ENCODE measurements around the gene MACROD2.

DNA sequence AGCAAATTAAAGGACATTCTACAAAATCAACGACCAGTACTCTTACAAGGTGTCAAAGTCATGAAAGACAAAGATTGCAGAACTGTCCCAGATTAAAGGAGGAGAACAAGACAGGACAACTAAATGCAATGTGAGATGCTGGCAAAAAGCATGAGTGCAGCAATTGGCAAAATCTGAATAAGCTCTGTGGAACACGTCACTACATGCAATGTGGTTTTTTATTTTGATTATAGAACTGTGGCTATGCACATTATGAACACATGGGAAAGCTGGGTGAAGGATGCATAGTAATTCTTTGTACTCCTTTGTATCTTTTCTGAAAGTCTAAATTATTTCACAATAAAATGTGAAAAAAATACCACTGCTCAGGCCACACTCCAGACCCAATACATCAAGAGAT, 2068.6 kb downstream of the MACROD2 start:
- TF ChIP-seq, protein P1, sequence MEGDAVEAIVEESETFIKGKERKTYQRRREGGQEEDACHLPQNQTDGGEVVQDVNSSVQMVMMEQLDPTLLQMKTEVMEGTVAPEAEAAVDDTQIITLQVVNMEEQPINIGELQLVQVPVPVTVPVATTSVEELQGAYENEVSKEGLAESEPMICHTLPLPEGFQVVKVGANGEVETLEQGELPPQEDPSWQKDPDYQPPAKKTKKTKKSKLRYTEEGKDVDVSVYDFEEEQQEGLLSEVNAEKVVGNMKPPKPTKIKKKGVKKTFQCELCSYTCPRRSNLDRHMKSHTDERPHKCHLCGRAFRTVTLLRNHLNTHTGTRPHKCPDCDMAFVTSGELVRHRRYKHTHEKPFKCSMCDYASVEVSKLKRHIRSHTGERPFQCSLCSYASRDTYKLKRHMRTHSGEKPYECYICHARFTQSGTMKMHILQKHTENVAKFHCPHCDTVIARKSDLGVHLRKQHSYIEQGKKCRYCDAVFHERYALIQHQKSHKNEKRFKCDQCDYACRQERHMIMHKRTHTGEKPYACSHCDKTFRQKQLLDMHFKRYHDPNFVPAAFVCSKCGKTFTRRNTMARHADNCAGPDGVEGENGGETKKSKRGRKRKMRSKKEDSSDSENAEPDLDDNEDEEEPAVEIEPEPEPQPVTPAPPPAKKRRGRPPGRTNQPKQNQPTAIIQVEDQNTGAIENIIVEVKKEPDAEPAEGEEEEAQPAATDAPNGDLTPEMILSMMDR (IDR thresholded peaks at IDR 0.05): no peak
- no peak for TF ChIP-seq POLR2A (IDR thresholded peaks at IDR 0.05)
